Trophoblast cell (in vitro differentiated cells and primary cell): ENCODE data around the gene GTF2E1.

Experiments
- DNase-seq, 2 donors: peaks; one replicate each; pipeline ENCODE4 v3.0.0-alpha.2; 2016
- H2AFZ ChIP-seq: 2 replicates; pipeline ENCODE4 v1.6.1; 2013; ENCODE audit warnings: low read length, moderate library complexity, mild to moderate bottlenecking; ENCODE audit not compliant: insufficient read depth, poor library complexity
- H2AK5ac ChIP-seq: 2 replicates; pipeline ENCODE4 v1.6.1; 2013; ENCODE audit warnings: mild to moderate bottlenecking, low read length
- H2BK120ac ChIP-seq: 2 replicates; pipeline ENCODE4 v1.6.1; 2013; ENCODE audit warnings: low read length, mild to moderate bottlenecking, moderate library complexity; ENCODE audit not compliant: insufficient read depth, poor library complexity
- H2BK12ac ChIP-seq: 2 replicates; pipeline ENCODE4 v1.6.1; 2013; ENCODE audit warnings: mild to moderate bottlenecking, low read length, moderate library complexity
- H2BK5ac ChIP-seq: 2 replicates; pipeline ENCODE4 v1.6.1; 2013; ENCODE audit warnings: low read length, low read depth, moderate library complexity, mild to moderate bottlenecking; ENCODE audit not compliant: poor library complexity
- H3K14ac ChIP-seq: 2 replicates; pipeline ENCODE4 v1.6.1; 2013; ENCODE audit warnings: mild to moderate bottlenecking, low read length
- H3K18ac ChIP-seq: 2 replicates; pipeline ENCODE4 v1.6.1; 2013; ENCODE audit warnings: mild to moderate bottlenecking, low read length
- H3K23ac ChIP-seq: 2 replicates; pipeline ENCODE4 v1.6.1; 2013; ENCODE audit warnings: low read length
- H3K27ac ChIP-seq: 2 replicates; pipeline ENCODE4 v1.5.1; 2013; ENCODE audit warnings: low read depth, mild to moderate bottlenecking, inconsistent platforms, low read length, moderate library complexity
- H3K27me3 ChIP-seq: 2 replicates; pipeline ENCODE4 v1.6.1; 2013; ENCODE audit warnings: inconsistent platforms, mild to moderate bottlenecking, low read length, moderate library complexity; ENCODE audit not compliant: insufficient read depth
- H3K36me3 ChIP-seq, 2 experiments: 1 replicate in 1 of 2; 2 replicates in 1 of 2; pipeline ENCODE4 v1.6.1; 2013; ENCODE audit warnings: low read length in 2 of 2, mild to moderate bottlenecking in 2 of 2, moderate library complexity in 1 of 2; ENCODE audit not compliant: insufficient read depth in 2 of 2, control insufficient read depth in 1 of 2
- H3K4ac ChIP-seq: 2 replicates; pipeline ENCODE4 v1.6.1; 2013; ENCODE audit warnings: low read depth, mild to moderate bottlenecking, low read length, moderate library complexity
- H3K4me1 ChIP-seq, 2 experiments: 1 replicate in 1 of 2; 2 replicates in 1 of 2; pipeline ENCODE4 v1.6.1; 2013; ENCODE audit warnings: low read length in 2 of 2, mild to moderate bottlenecking in 2 of 2, moderate library complexity in 1 of 2; ENCODE audit not compliant: insufficient read depth in 2 of 2, control insufficient read depth in 1 of 2
- H3K4me2 ChIP-seq: 2 replicates; pipeline ENCODE4 v1.6.1; 2013; ENCODE audit warnings: inconsistent platforms, mild to moderate bottlenecking, low read length, moderate library complexity
- H3K4me3 ChIP-seq: 2 replicates; pipeline ENCODE4 v1.5.1; 2013; ENCODE audit warnings: mild to moderate bottlenecking, low read depth, low read length, inconsistent platforms
- H3K79me1 ChIP-seq: one replicate; pipeline ENCODE4 v1.6.1; 2013; ENCODE audit warnings: low read length
- H3K79me2 ChIP-seq: 2 replicates; pipeline ENCODE4 v1.6.1; 2013; ENCODE audit warnings: low read length, mild to moderate bottlenecking; ENCODE audit not compliant: control insufficient read depth, insufficient read depth, poor library complexity
- H3K9ac ChIP-seq: 2 replicates; pipeline ENCODE4 v1.6.1; 2013; ENCODE audit warnings: mild to moderate bottlenecking, low read length
- H3K9me3 ChIP-seq: 2 replicates; pipeline ENCODE4 v1.6.1; 2013; ENCODE audit warnings: low read depth, mild to moderate bottlenecking, control low read depth, inconsistent platforms, low read length; ENCODE audit not compliant: insufficient read depth
- H4K12ac ChIP-seq: 2 replicates; pipeline ENCODE4 v1.6.1; 2013; ENCODE audit warnings: low read depth, mild to moderate bottlenecking, low read length, moderate library complexity
- H4K8ac ChIP-seq: 2 replicates; pipeline ENCODE4 v1.6.1; 2013; ENCODE audit warnings: low read depth, mild to moderate bottlenecking, low read length, moderate library complexity
- H4K91ac ChIP-seq: one replicate; pipeline ENCODE4 v1.6.1; 2013; ENCODE audit warnings: low read depth, mild to moderate bottlenecking, low read length, moderate library complexity
- WGBS: extraction: QIAGEN DNeasy Blood & Tissue Kit; methylation state at CpG from one replicate; pipeline ENCODE4 v1.1.7; 2013; ENCODE audit warnings: missing lambda C conversion rate; ENCODE audit not compliant: insufficient read length, insufficient coverage; ENCODE audit errors: extremely low coverage; 5-methylcytosine and 5-hydroxymethylcytosine counted together

Gene GTF2E1

DNA sequence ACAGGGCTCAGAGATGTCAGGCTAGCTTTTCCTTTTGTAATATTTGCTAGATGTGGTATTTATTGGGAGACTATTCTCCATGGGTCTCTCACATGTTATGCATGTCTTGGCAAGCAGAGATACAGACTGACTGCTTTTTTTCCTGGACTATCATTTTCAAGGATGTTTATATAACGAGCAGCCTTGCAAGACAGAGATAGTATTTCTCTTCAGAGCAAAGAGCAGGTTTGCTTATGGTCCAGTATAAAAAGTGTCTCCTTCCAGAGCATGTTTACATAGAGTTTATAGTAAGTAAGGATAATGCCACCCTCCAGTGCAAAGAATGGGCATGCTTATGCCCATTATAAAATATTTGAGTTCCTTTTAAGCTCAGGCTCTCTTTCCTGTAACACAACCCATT is 24.6 kb downstream of the GTF2E1 start:
- no peak overlapping the region for H3K4me2 ChIP-seq
- no peak overlapping the region for H2AK5ac ChIP-seq
- no peak overlapping the region for H2BK12ac ChIP-seq
- whole genome bisulfite sequencing: no CpG with 5 or more reads among the region's 1 CpG
- no peak overlapping the region for H3K9ac ChIP-seq
- no peaks in the 10 kb centered on the region for H3K9me3 ChIP-seq
- H4K12ac ChIP-seq: no peak overlapping the region
- H3K18ac ChIP-seq: no peak overlapping the region
- H2BK5ac ChIP-seq: no peak overlapping the region
- H3K36me3 ChIP-seq: no peaks in the 10 kb centered on the region
- peaks cover 0 to 2% of the 10 kb centered on the region in 2 experiments for H3K4me1 ChIP-seq
- H3K23ac ChIP-seq: no peak overlapping the region
- no peaks in the 10 kb centered on the region for H3K79me1 ChIP-seq
- H2BK120ac ChIP-seq: no peak overlapping the region
- no peak overlapping the region for H3K27ac ChIP-seq
- H4K91ac ChIP-seq: no peak overlapping the region
- no peak overlapping the region for H2AFZ ChIP-seq
- no peaks in the 10 kb centered on the region for H3K79me2 ChIP-seq
- H3K27me3 ChIP-seq: no peaks in the 10 kb centered on the region
- no peak overlapping the region for H3K4me3 ChIP-seq
- DNase-seq: no peak
- no peak overlapping the region for H4K8ac ChIP-seq
- no peak overlapping the region for H3K4ac ChIP-seq
- H3K14ac ChIP-seq: no peak overlapping the region

DNA sequence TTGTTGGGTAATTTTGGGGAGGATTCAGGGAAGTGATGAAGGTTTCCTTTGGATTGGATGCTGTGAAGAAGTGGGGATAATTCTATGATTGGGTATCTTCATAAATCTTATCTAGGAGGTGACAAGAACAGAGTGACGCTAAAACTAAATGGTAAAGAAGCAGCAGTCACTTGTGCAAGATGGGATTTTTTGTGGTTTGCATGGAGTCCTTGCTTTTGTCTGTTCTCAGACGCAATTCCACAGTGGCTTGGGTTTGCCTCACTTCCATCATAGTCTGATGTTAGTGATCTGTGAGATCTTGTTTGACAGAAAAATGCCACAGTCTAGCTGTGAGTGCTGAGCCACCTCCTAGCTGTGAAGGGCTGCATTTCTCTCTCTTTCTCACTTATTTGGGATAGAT is 26.9 kb downstream of the GTF2E1 start:
- no peak for DNase-seq
- Histone ChIP-seq H2AFZ (no peak overlapping the region), H3K9me3 (no peaks in the 10 kb centered on the region), H4K12ac (no peak overlapping the region), H3K23ac (no peak overlapping the region), H2AK5ac (no peak overlapping the region), H3K36me3 (peaks cover 0 to 2% of the 10 kb centered on the region in 2 experiments), H3K79me1 (no peaks in the 10 kb centered on the region), H3K9ac (no peak overlapping the region), H4K8ac (no peak overlapping the region), H2BK120ac (no peak overlapping the region), H2BK5ac (no peak overlapping the region), H3K27me3 (no peaks in the 10 kb centered on the region), H3K27ac (no peak overlapping the region), H3K18ac (no peak overlapping the region), H3K4me2 (no peak overlapping the region), H4K91ac (no peak overlapping the region), H3K4ac (no peak overlapping the region), H2BK12ac (no peak overlapping the region), H3K4me3 (no peak overlapping the region), H3K4me1 (peaks cover 0 to 2% of the 10 kb centered on the region in 2 experiments), H3K79me2 (no peaks in the 10 kb centered on the region), H3K14ac (no peak overlapping the region)
- no CpG with 5 or more reads among the region's 2 CpGs for WGBS

DNA sequence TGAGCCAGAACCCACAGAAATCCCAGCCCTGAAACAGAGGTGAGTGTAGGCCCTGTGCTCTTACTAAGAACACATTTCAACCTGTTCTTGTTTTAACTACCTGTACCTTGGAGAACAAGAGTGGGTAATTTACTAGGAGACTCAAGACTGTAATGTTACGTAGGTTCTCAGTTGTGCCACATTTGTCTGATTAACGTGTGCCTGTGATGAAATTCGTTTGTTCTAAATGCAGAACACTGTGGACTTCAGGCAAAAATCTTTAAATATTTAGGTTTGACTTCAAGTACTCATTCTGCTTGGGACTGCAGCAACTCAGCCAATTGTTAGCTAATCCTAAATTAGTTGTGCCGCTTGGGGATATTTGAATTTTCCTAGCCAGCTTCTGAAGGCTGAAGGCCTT is 28.3 kb downstream of the GTF2E1 start:
- Histone ChIP-seq H2AFZ (no peak overlapping the region), H3K14ac (no peak overlapping the region), H2AK5ac (no peak overlapping the region), H3K27me3 (no peaks in the 10 kb centered on the region), H2BK120ac (no peak overlapping the region), H3K23ac (no peak overlapping the region), H3K9me3 (no peaks in the 10 kb centered on the region), H3K4me3 (no peak overlapping the region), H4K12ac (no peak overlapping the region), H4K91ac (no peak overlapping the region), H3K4me1 (peaks cover 0 to 2% of the 10 kb centered on the region in 2 experiments), H3K27ac (no peak overlapping the region), H2BK12ac (no peak overlapping the region), H3K9ac (no peak overlapping the region), H3K79me1 (no peaks in the 10 kb centered on the region), H4K8ac (no peak overlapping the region), H3K4ac (no peak overlapping the region), H2BK5ac (no peak overlapping the region), H3K79me2 (no peaks in the 10 kb centered on the region), H3K4me2 (no peak overlapping the region), H3K36me3 (peaks cover 0 to 2% of the 10 kb centered on the region in 2 experiments), H3K18ac (no peak overlapping the region)
- no peak for DNase-seq
- WGBS: no CpG with 5 or more reads among the region's 4 CpGs

DNA sequence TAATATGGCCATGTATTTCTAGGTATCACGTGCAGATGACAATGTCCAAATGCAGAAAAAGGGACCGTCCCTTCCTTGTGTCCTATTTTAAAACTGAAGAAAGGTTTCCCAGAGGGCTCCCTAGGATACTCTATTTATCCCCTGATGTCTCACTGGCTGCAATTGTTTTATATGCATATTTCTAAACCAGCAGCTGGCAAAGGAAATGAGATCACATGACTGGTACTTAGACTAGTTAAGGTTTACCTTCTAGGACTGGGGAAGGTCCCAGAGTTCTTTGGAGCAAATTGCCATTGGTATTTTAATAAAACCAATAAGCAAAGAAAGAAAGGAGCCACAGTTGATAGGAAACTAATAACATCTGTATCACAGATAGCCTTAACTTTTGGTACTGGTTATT is 29.5 kb downstream of the GTF2E1 start:
- Histone ChIP-seq H4K8ac (no peak overlapping the region), H3K79me2 (no peaks in the 10 kb centered on the region), H3K4me3 (no peak overlapping the region), H2AK5ac (no peak overlapping the region), H3K4me1 (peaks cover 0 to 2% of the 10 kb centered on the region in 2 experiments), H3K4ac (no peak overlapping the region), H3K79me1 (no peaks in the 10 kb centered on the region), H4K91ac (no peak overlapping the region), H3K9me3 (no peaks in the 10 kb centered on the region), H3K18ac (no peak overlapping the region), H4K12ac (no peak overlapping the region), H3K27me3 (no peaks in the 10 kb centered on the region), H3K4me2 (no peak overlapping the region), H2BK120ac (no peak overlapping the region), H2AFZ (no peak overlapping the region), H3K23ac (no peak overlapping the region), H3K27ac (no peak overlapping the region), H2BK5ac (no peak overlapping the region), H3K9ac (no peak overlapping the region), H3K14ac (no peak overlapping the region), H3K36me3 (peaks cover 0 to 5% of the 10 kb centered on the region in 2 experiments), H2BK12ac (no peak overlapping the region)
- no CpG with 5 or more reads among the region's 2 CpGs for WGBS
- DNase-seq: no peak
